Urinary bladder (tissue), 4 donors: ENCODE data around the gene ZNRF3. TPM values are rescaled to one million over a fixed set of nuclear protein-coding genes. Genes with fewer than 3 reads are reported as not detected.

Experiments
- DNase-seq: peaks from one replicate; pipeline ENCODE4 v3.0.0-alpha.2; 2015; ENCODE audit errors: extremely low spot score
- H3K27ac ChIP-seq: one replicate; pipeline ENCODE4 v1.5.1; 2013; ENCODE audit warnings: low read depth, mild to moderate bottlenecking, moderate library complexity
- H3K36me3 ChIP-seq: one replicate; pipeline ENCODE4 v1.6.1; 2013; ENCODE audit warnings: mild to moderate bottlenecking, moderate library complexity; ENCODE audit not compliant: insufficient read depth
- H3K4me1 ChIP-seq: one replicate; pipeline ENCODE4 v1.6.1; 2013; ENCODE audit warnings: mild to moderate bottlenecking, moderate library complexity; ENCODE audit not compliant: insufficient read depth
- H3K4me3 ChIP-seq: one replicate; pipeline ENCODE4 v1.5.1; 2013; ENCODE audit warnings: low read depth, low read length
- WGBS: extraction: QIAGEN DNeasy Blood & Tissue Kit; methylation state at CpG from one replicate; pipeline ENCODE4 v1.1.7; 2013; 5-methylcytosine and 5-hydroxymethylcytosine counted together
- polyA plus RNA-seq: library from polyadenylated mRNA; stranded (reverse); fragments of 200-250 nt; gene quantifications from one replicate; pipeline ENCODE4 v1.2.3, GENCODE V29; 2013
- total RNA-seq: library from RNA; depleted of rRNA; stranded (reverse); fragments of >200 nt; gene quantifications from one replicate; pipeline ENCODE4 v1.2.3, GENCODE V29; 2014
- donor health status: healthy with polysubstance abuse.
- donor health status: healthy.

The ZNRF3 gene
- total and polyA plus RNA-seq, 2 donors, result 7.4 to 8.7 TPM

- no peaks in the 10 kb centered on the region for H3K4me1 ChIP-seq
- H3K4me3 ChIP-seq, result no peak overlapping the region
- no peak for DNase-seq
- WGBS, result 95% methylated on average over 2 of the region's 2 CpGs
- no peak overlapping the region for H3K27ac ChIP-seq
- H3K36me3 ChIP-seq, result no peaks in the 10 kb centered on the region
These were observed 7.9 kb downstream of the ZNRF3 start for GRCh38 chr22:28891156-28891733.

- H3K4me1 ChIP-seq, result no peaks in the 10 kb centered on the region
- no peaks in the 10 kb centered on the region for H3K36me3 ChIP-seq
- H3K4me3 ChIP-seq, result no peak overlapping the region
- WGBS, result 72% methylated on average over 5 of the region's 5 CpGs
- DNase-seq, result no peak
- H3K27ac ChIP-seq, result no peak overlapping the region
These were observed 8.9 kb downstream of the ZNRF3 start for GRCh38 chr22:28892175-28892731.

- DNase-seq, result no peak
- Histone ChIP-seq H3K27ac (no peak overlapping the region), H3K36me3 (no peaks in the 10 kb centered on the region), H3K4me1 (no peaks in the 10 kb centered on the region), H3K4me3 (no peak overlapping the region)
- 97% methylated on average over 4 of the region's 4 CpGs for WGBS
These were observed 10.4 kb downstream of the ZNRF3 start for GRCh38 chr22:28893810-28894209.

- 78% methylated on average over 8 of the region's 8 CpGs for WGBS
- no peak overlapping the region for H3K27ac ChIP-seq
- no peaks in the 10 kb centered on the region for H3K36me3 ChIP-seq
- no peak overlapping the region for H3K4me3 ChIP-seq
- H3K4me1 ChIP-seq, result no peaks in the 10 kb centered on the region
- DNase-seq, result no peak
These were observed 11.0 kb downstream of the ZNRF3 start for GRCh38 chr22:28894334-28894733.

GRCh38 chr22:28894807-28895206 is 11.4 kb downstream of the ZNRF3 start:
- WGBS, result 66% methylated on average over 3 of the region's 3 CpGs
- no peaks in the 10 kb centered on the region for H3K36me3 ChIP-seq
- no peaks in the 10 kb centered on the region for H3K4me1 ChIP-seq
- no peak overlapping the region for H3K4me3 ChIP-seq
- H3K27ac ChIP-seq, result no peak overlapping the region
- DNase-seq, result no peak

GRCh38 chr22:28896611-28897010 is 13.2 kb downstream of the ZNRF3 start:
- Histone ChIP-seq H3K4me3 (no peak overlapping the region), H3K27ac (no peak overlapping the region), H3K4me1 (no peaks in the 10 kb centered on the region), H3K36me3 (no peaks in the 10 kb centered on the region)
- 97% methylated on average over 2 of the region's 2 CpGs for WGBS
- no peak for DNase-seq

- 90% methylated on average over 4 of the region's 4 CpGs for WGBS
- H3K27ac ChIP-seq, result no peak overlapping the region
- no peak overlapping the region for H3K4me3 ChIP-seq
- H3K4me1 ChIP-seq, result peaks cover 3% of the 10 kb centered on the region
- no peak for DNase-seq
- no peaks in the 10 kb centered on the region for H3K36me3 ChIP-seq
These were observed 14.9 kb downstream of the ZNRF3 start for GRCh38 chr22:28898233-28898629.

GRCh38 chr22:28899199-28899853 is 16.0 kb downstream of the ZNRF3 start:
- WGBS, result 66% methylated on average over 9 of the region's 9 CpGs
- DNase-seq, result no peak
- Histone ChIP-seq H3K4me3 (no peak overlapping the region), H3K4me1 (peaks cover 3% of the 10 kb centered on the region), H3K36me3 (no peaks in the 10 kb centered on the region), H3K27ac (no peak overlapping the region)

GRCh38 chr22:28900379-28900925 is 17.1 kb downstream of the ZNRF3 start:
- Histone ChIP-seq H3K36me3 (no peaks in the 10 kb centered on the region), H3K4me3 (no peak overlapping the region), H3K27ac (no peak overlapping the region), H3K4me1 (peaks cover 3% of the 10 kb centered on the region)
- DNase-seq, result no peak
- WGBS, result 89% methylated on average over 4 of the region's 4 CpGs

- Histone ChIP-seq H3K27ac (no peak overlapping the region), H3K4me1 (peaks cover 3% of the 10 kb centered on the region), H3K4me3 (no peak overlapping the region), H3K36me3 (no peaks in the 10 kb centered on the region)
- DNase-seq, result no peak
- WGBS, result 81% methylated on average over 3 of the region's 3 CpGs
These were observed 19.1 kb downstream of the ZNRF3 start for GRCh38 chr22:28902490-28902889.

- no peak for DNase-seq
- 45% methylated on average over 11 of the region's 11 CpGs for WGBS
- H3K4me1 ChIP-seq, result peaks cover 3% of the 10 kb centered on the region
These were observed 19.7 kb downstream of the ZNRF3 start for GRCh38 chr22:28903080-28903479.

GRCh38 chr22:28903729-28904128 is 20.4 kb downstream of the ZNRF3 start:
- no peak overlapping the region for H3K4me3 ChIP-seq
- H3K27ac ChIP-seq, result peak overlapping the region; percentile 53
- DNase-seq, result no peak
- WGBS, result 41% methylated on average over 6 of the region's 6 CpGs
- H3K4me1 ChIP-seq, result peaks cover 3% of the 10 kb centered on the region
- no peaks in the 10 kb centered on the region for H3K36me3 ChIP-seq

More at GRCh38 chr22:28903080-28903479, 19.7 kb downstream of the ZNRF3 start:
- Histone ChIP-seq H3K4me3 (no peak overlapping the region), H3K27ac (peak overlapping the region; percentile 33), H3K36me3 (no peaks in the 10 kb centered on the region)

- H3K4me3 ChIP-seq, result no peak overlapping the region
- WGBS, result 18% methylated on average over 7 of the region's 7 CpGs
- DNase-seq, result peak; percentile 70
- no peak overlapping the region for H3K27ac ChIP-seq
- H3K4me1 ChIP-seq, result peaks cover 3% of the 10 kb centered on the region
- no peaks in the 10 kb centered on the region for H3K36me3 ChIP-seq
These were observed 21.0 kb downstream of the ZNRF3 start for GRCh38 chr22:28904211-28904896.
